Gastrocnemius medialis (tissue), 4 donors: ENCODE results near the gene ADAMTS2.

Source experiments
- CTCF ChIP-seq, 5 experiments: fragments of 450-650 bp in 3 of 5; fragments of 200-600 bp in 2 of 5; sonication (generic) in 2 of 5; IDR thresholded peaks in 4 of 5; conservative IDR thresholded peaks in 1 of 5; 1 replicate in 4 of 5; 2 replicates in 1 of 5; pipeline ENCODE4 v1.5.1; 2016 to 2019; ENCODE audit warnings: antibody characterized with exemption in 5 of 5, mild to moderate bottlenecking in 3 of 5, moderate library complexity in 3 of 5
- POLR2A ChIP-seq, 2 donors: fragments of 450-650 bp; IDR thresholded peaks; one replicate each; pipeline ENCODE4 v1.6.1; 2017; ENCODE audit warnings: antibody characterized with exemption in 2 of 2, mild to moderate bottlenecking in 2 of 2, moderate library complexity in 2 of 2

GRCh38 chr5:179211068-179211467 is 134.2 kb downstream of the ADAMTS2 start:
- TF ChIP-seq CTCF (IDR thresholded peaks at IDR 0.05 in 4 of 5, conservative IDR thresholded peaks at IDR 0.05 in 1 of 5): no peak
- TF ChIP-seq POLR2A (IDR thresholded peaks at IDR 0.05): no peak
